Effector CD4-positive, alpha-beta T cell (primary cell): ENCODE data around the gene KDM2A.
"Not testable (repeated sequence)": the region's sequence is repeated elsewhere in the genome, so short reads cannot be mapped to it uniquely, and the experiment has no call there.

Experiments used
- DNase-seq: peaks from one replicate; pipeline ENCODE4 v3.0.0-alpha.2; 2020

Gene KDM2A

GRCh38 chr11:67118181-67118766, 789 bp upstream of the KDM2A start:
- peak; percentile 45 for DNase-seq

GRCh38 chr11:67119585-67120391, 725 bp downstream of the KDM2A start:
- peak; percentile 6 for DNase-seq

GRCh38 chr11:67120456-67120855, 1.4 kb downstream of the KDM2A start:
- no peak for DNase-seq

GRCh38 chr11:67120881-67121710, 2.0 kb downstream of the KDM2A start:
- no peak for DNase-seq

- DNase-seq = not testable (repeated sequence)
These were observed 4.7 kb downstream of the KDM2A start for GRCh38 chr11:67123801-67124200.

- not testable (repeated sequence) for DNase-seq
These were observed 7.2 kb downstream of the KDM2A start for GRCh38 chr11:67126243-67126642.

GRCh38 chr11:67126986-67127385, 7.9 kb downstream of the KDM2A start:
- DNase-seq = no peak

- not testable (repeated sequence) for DNase-seq
These were observed 11.8 kb downstream of the KDM2A start for GRCh38 chr11:67130861-67131260.

- no peak for DNase-seq
These were observed 17.1 kb downstream of the KDM2A start for GRCh38 chr11:67136156-67136555.

GRCh38 chr11:67138922-67139321, 19.9 kb downstream of the KDM2A start:
- no peak for DNase-seq

- DNase-seq = no peak
These were observed 27.6 kb downstream of the KDM2A start for GRCh38 chr11:67146516-67147226.

- DNase-seq = no peak
These were observed 34.9 kb downstream of the KDM2A start for GRCh38 chr11:67153971-67154370.

- no peak for DNase-seq
These were observed 35.7 kb downstream of the KDM2A start for GRCh38 chr11:67154726-67155125.

GRCh38 chr11:67157691-67158090, 38.6 kb downstream of the KDM2A start:
- no peak for DNase-seq

GRCh38 chr11:67158221-67158620, 39.2 kb downstream of the KDM2A start:
- no peak for DNase-seq

- no peak for DNase-seq
These were observed 41.0 kb downstream of the KDM2A start for GRCh38 chr11:67160045-67160444.

GRCh38 chr11:67160872-67161783, 42.1 kb downstream of the KDM2A start:
- no peak for DNase-seq

GRCh38 chr11:67163006-67163405, 43.9 kb downstream of the KDM2A start:
- DNase-seq = no peak

- DNase-seq = no peak
These were observed 46.6 kb downstream of the KDM2A start for GRCh38 chr11:67165623-67166022.

- DNase-seq = no peak
These were observed 48.0 kb downstream of the KDM2A start for GRCh38 chr11:67167091-67167490.

- DNase-seq = no peak
These were observed 48.7 kb downstream of the KDM2A start for GRCh38 chr11:67167719-67168118.

GRCh38 chr11:67168911-67169310, 49.8 kb downstream of the KDM2A start:
- not testable (repeated sequence) for DNase-seq
